ENCODE data around the gene COL12A1.

The COL12A1 gene

GRCh38 chr6:75109765-75110164 is 96.1 kb downstream of the COL12A1 start:
- Histone ChIP-seq H3K36me3 (ENCODE audit: insufficient read depth, low read length) (no peaks in the 10 kb centered on the region), H3K27me3 (ENCODE audit: insufficient read depth, low read length, poor library complexity) (no peaks in the 10 kb centered on the region), H4K20me1 (ENCODE audit: insufficient read depth, low read length) (no peaks in the 10 kb centered on the region), H3K4me3 (ENCODE audit: low read depth in 1 of 2, low read length in 2 of 2) (no peak overlapping the region), H3K79me2 (ENCODE audit: insufficient read depth, low read length) (no peaks in the 10 kb centered on the region), H3K9ac (ENCODE audit: low read depth, low read length) (no peak overlapping the region), H3K4me2 (ENCODE audit: insufficient read depth, low read length) (no peak overlapping the region), H2AFZ (ENCODE audit: low read depth, low read length) (no peak overlapping the region), H3K4me1 (ENCODE audit: insufficient read depth, low read length) (no peaks in the 10 kb centered on the region), H3K27ac (ENCODE audit: low read length) (no peak overlapping the region), H3K9me3 (ENCODE audit: insufficient read depth, low read length, severe bottlenecking) (no peaks in the 10 kb centered on the region)
- ATAC-seq (ENCODE audit: insufficient read depth, low read depth), result no peak
- DNase-seq, result no peak
- TF ChIP-seq CTCF (IDR thresholded peaks at IDR 0.05; ENCODE audit: borderline replicate concordance, extremely low read depth, low read length, poor library complexity, severe bottlenecking) (no peak), EZH2 (IDR thresholded peaks at IDR 0.05; ENCODE audit: borderline replicate concordance, low read depth, low read length, severe bottlenecking) (no peak)

- no peaks in the 10 kb centered on the region for H4K20me1 ChIP-seq (ENCODE audit: insufficient read depth, low read length)
- H2AFZ ChIP-seq (ENCODE audit: low read depth, low read length), result no peak overlapping the region
- ATAC-seq (ENCODE audit: insufficient read depth, low read depth) (no peak), DNase-seq (no peak)
- H3K79me2 ChIP-seq (ENCODE audit: insufficient read depth, low read length), result no peaks in the 10 kb centered on the region
- TF ChIP-seq CTCF (IDR thresholded peaks at IDR 0.05; ENCODE audit: borderline replicate concordance, extremely low read depth, low read length, poor library complexity, severe bottlenecking), result no peak
- no peaks in the 10 kb centered on the region for H3K4me1 ChIP-seq (ENCODE audit: insufficient read depth, low read length)
- H3K27me3 ChIP-seq (ENCODE audit: insufficient read depth, low read length, poor library complexity), result no peaks in the 10 kb centered on the region
- no peak overlapping the region for H3K27ac ChIP-seq (ENCODE audit: low read length)
- no peaks in the 10 kb centered on the region for H3K9me3 ChIP-seq (ENCODE audit: insufficient read depth, low read length, severe bottlenecking)
- H3K4me3 ChIP-seq (ENCODE audit: low read depth in 1 of 2, low read length in 2 of 2), result no peak overlapping the region
- no peak overlapping the region for H3K4me2 ChIP-seq (ENCODE audit: insufficient read depth, low read length)
- H3K9ac ChIP-seq (ENCODE audit: low read depth, low read length), result no peak overlapping the region
- H3K36me3 ChIP-seq (ENCODE audit: insufficient read depth, low read length), result no peaks in the 10 kb centered on the region
These were observed 96.8 kb downstream of the COL12A1 start for GRCh38 chr6:75109022-75109421.

- H3K9ac ChIP-seq (ENCODE audit: low read depth, low read length), result no peak overlapping the region
- H3K9me3 ChIP-seq (ENCODE audit: insufficient read depth, low read length, severe bottlenecking), result no peaks in the 10 kb centered on the region
- ATAC-seq (ENCODE audit: insufficient read depth, low read depth) (no peak), DNase-seq (no peak)
- no peak overlapping the region for H2AFZ ChIP-seq (ENCODE audit: low read depth, low read length)
- H3K4me3 ChIP-seq (ENCODE audit: low read depth in 1 of 2, low read length in 2 of 2), result no peak overlapping the region
- H3K36me3 ChIP-seq (ENCODE audit: insufficient read depth, low read length), result no peaks in the 10 kb centered on the region
- H4K20me1 ChIP-seq (ENCODE audit: insufficient read depth, low read length), result no peaks in the 10 kb centered on the region
- TF ChIP-seq CTCF (IDR thresholded peaks at IDR 0.05; ENCODE audit: borderline replicate concordance, extremely low read depth, low read length, poor library complexity, severe bottlenecking), result no peak
- TF ChIP-seq EZH2 (IDR thresholded peaks at IDR 0.05; ENCODE audit: borderline replicate concordance, low read depth, low read length, severe bottlenecking), result no peak
- H3K27ac ChIP-seq (ENCODE audit: low read length), result no peak overlapping the region
- H3K27me3 ChIP-seq (ENCODE audit: insufficient read depth, low read length, poor library complexity), result no peaks in the 10 kb centered on the region
- no peaks in the 10 kb centered on the region for H3K79me2 ChIP-seq (ENCODE audit: insufficient read depth, low read length)
- H3K4me2 ChIP-seq (ENCODE audit: insufficient read depth, low read length), result no peak overlapping the region
- no peaks in the 10 kb centered on the region for H3K4me1 ChIP-seq (ENCODE audit: insufficient read depth, low read length)
These were observed 97.4 kb downstream of the COL12A1 start for GRCh38 chr6:75108333-75108974.

GRCh38 chr6:75107913-75108312 is 97.9 kb downstream of the COL12A1 start:
- Histone ChIP-seq H3K9ac (ENCODE audit: low read depth, low read length) (no peak overlapping the region), H3K9me3 (ENCODE audit: insufficient read depth, low read length, severe bottlenecking) (no peaks in the 10 kb centered on the region), H3K4me2 (ENCODE audit: insufficient read depth, low read length) (no peak overlapping the region), H3K27ac (ENCODE audit: low read length) (no peak overlapping the region), H3K4me1 (ENCODE audit: insufficient read depth, low read length) (no peaks in the 10 kb centered on the region), H3K27me3 (ENCODE audit: insufficient read depth, low read length, poor library complexity) (no peaks in the 10 kb centered on the region), H3K36me3 (ENCODE audit: insufficient read depth, low read length) (no peaks in the 10 kb centered on the region), H3K79me2 (ENCODE audit: insufficient read depth, low read length) (no peaks in the 10 kb centered on the region), H4K20me1 (ENCODE audit: insufficient read depth, low read length) (no peaks in the 10 kb centered on the region), H2AFZ (ENCODE audit: low read depth, low read length) (no peak overlapping the region), H3K4me3 (ENCODE audit: low read depth in 1 of 2, low read length in 2 of 2) (no peak overlapping the region)
- ATAC-seq (ENCODE audit: insufficient read depth, low read depth) (no peak), DNase-seq (no peak)
- TF ChIP-seq EZH2 (IDR thresholded peaks at IDR 0.05; ENCODE audit: borderline replicate concordance, low read depth, low read length, severe bottlenecking) (no peak), CTCF (IDR thresholded peaks at IDR 0.05; ENCODE audit: borderline replicate concordance, extremely low read depth, low read length, poor library complexity, severe bottlenecking) (no peak)
